Calu3 (cell line): Measurements from ENCODE around the gene SHTN1. TPM values are rescaled to one million over a fixed set of nuclear protein-coding genes. Genes with fewer than 3 reads are reported as not detected.

Experiments used
- BruUV-seq: library from RNA; stranded (reverse); fragments of 400-500 nt; replicated peaks from 2 replicates; lab custom pipeline; 2021; lab: Mats Ljungman, UMichigan
- CTCF ChIA-PET: fragments of 300-600 bp; sonication (Branson Sonifier 250); formaldehyde crosslinking; loops from one replicate; lab custom pipeline; 2022; ENCODE audit warnings: antibody characterized with exemption; lab: Charles Lee
- DNase-seq: peaks from one replicate; pipeline ENCODE4 v3.0.0; 2022
- H3K27ac Mint-ChIP-seq: one replicate; pipeline ENCODE4 v1.8.0; 2022; ENCODE audit warnings: mixed read lengths; ENCODE audit not compliant: unreplicated experiment
- H3K27me3 Mint-ChIP-seq: one replicate; pipeline ENCODE4 v1.8.0; 2022; ENCODE audit warnings: mixed read lengths; ENCODE audit not compliant: unreplicated experiment
- H3K36me3 Mint-ChIP-seq: one replicate; pipeline ENCODE4 v1.8.0; 2022; ENCODE audit warnings: mild to moderate bottlenecking, moderate library complexity, mixed read lengths; ENCODE audit not compliant: insufficient read depth, unreplicated experiment
- H3K4me1 Mint-ChIP-seq: one replicate; pipeline ENCODE4 v1.8.0; 2022; ENCODE audit warnings: mild to moderate bottlenecking, low read depth, mixed read lengths; ENCODE audit not compliant: unreplicated experiment
- H3K4me3 Mint-ChIP-seq: one replicate; pipeline ENCODE4 v1.8.0; 2022; ENCODE audit warnings: mild to moderate bottlenecking, low read depth, moderate library complexity, mixed read lengths; ENCODE audit not compliant: unreplicated experiment
- H3K9me3 Mint-ChIP-seq: one replicate; pipeline ENCODE4 v1.8.0; 2022; ENCODE audit warnings: low read depth, mixed read lengths; ENCODE audit not compliant: unreplicated experiment
- CTCF ChIP-seq: fragments of 200-600 bp; IDR thresholded peaks from one replicate; pipeline ENCODE4 v1.8.0; 2022; ENCODE audit warnings: antibody characterized with exemption; ENCODE audit not compliant: unreplicated experiment
- intact Hi-C: fragments of 100-400 bp; cut with micrococcal nuclease; formaldehyde crosslinking; loops from one replicate; pipeline ENCODE4 v1.10.0; 2022; ENCODE audit not compliant: unreplicated experiment
- total RNA-seq: library from RNA; stranded (reverse); gene quantifications from 2 replicates; pipeline ENCODE4 v1.2.3, GENCODE V29; 2022

The SHTN1 gene
- total RNA-seq, 1 experiment from 2014 or later = 32.3 TPM

- H3K27me3 Mint-ChIP-seq = no peaks in the 10 kb centered on the region
- BruUV-seq = no TSS peak
- H3K4me1 Mint-ChIP-seq = no peaks in the 10 kb centered on the region
- H3K27ac Mint-ChIP-seq = no peak overlapping the region
- no peak for TF ChIP-seq CTCF
- H3K36me3 Mint-ChIP-seq = no peaks in the 10 kb centered on the region
- CTCF ChIA-PET = interaction anchor here (0.6 kb wide), 1 partner anchor 268 kb away, joined by 4 read pairs; no protein-coding TSS in a partner anchor
- intact Hi-C loops = no loop called here
- H3K4me3 Mint-ChIP-seq = no peak overlapping the region
- H3K9me3 Mint-ChIP-seq = peaks cover 1% of the 10 kb centered on the region
- DNase-seq = no peak
These were observed 127.6 kb downstream of the SHTN1 start for GRCh38 chr10:116877391-116877790.

GRCh38 chr10:116875897-116876296 is 129.1 kb downstream of the SHTN1 start:
- H3K36me3 Mint-ChIP-seq = no peaks in the 10 kb centered on the region
- H3K4me3 Mint-ChIP-seq = no peak overlapping the region
- CTCF ChIA-PET = no interaction called here
- intact Hi-C loops = no loop called here
- H3K4me1 Mint-ChIP-seq = no peaks in the 10 kb centered on the region
- no peak for TF ChIP-seq CTCF
- no TSS peak for BruUV-seq
- no peak overlapping the region for H3K27ac Mint-ChIP-seq
- no peaks in the 10 kb centered on the region for H3K27me3 Mint-ChIP-seq
- H3K9me3 Mint-ChIP-seq = peaks cover 2% of the 10 kb centered on the region
- DNase-seq = no peak

- Mint-ChIP-seq H3K27me3 (no peaks in the 10 kb centered on the region), H3K4me3 (no peak overlapping the region), H3K36me3 (no peaks in the 10 kb centered on the region), H3K4me1 (no peaks in the 10 kb centered on the region), H3K27ac (no peak overlapping the region), H3K9me3 (peaks cover 2% of the 10 kb centered on the region)
- CTCF ChIA-PET = no interaction called here
- no TSS peak for BruUV-seq
- DNase-seq = no peak
- no peak for TF ChIP-seq CTCF
- intact Hi-C loops = no loop called here
These were observed 131.9 kb downstream of the SHTN1 start for GRCh38 chr10:116873134-116873533.

- Mint-ChIP-seq H3K4me1 (no peaks in the 10 kb centered on the region), H3K4me3 (no peak overlapping the region), H3K27me3 (no peaks in the 10 kb centered on the region), H3K27ac (no peak overlapping the region), H3K36me3 (no peaks in the 10 kb centered on the region), H3K9me3 (peaks cover 2% of the 10 kb centered on the region)
- no TSS peak for BruUV-seq
- no peak for TF ChIP-seq CTCF
- CTCF ChIA-PET = no interaction called here
- no peak for DNase-seq
- intact Hi-C loops = no loop called here
These were observed 134.0 kb downstream of the SHTN1 start for GRCh38 chr10:116870949-116871348.
